Endothelial cell (in vitro differentiated cells): ENCODE data around the gene C5. TPM values are rescaled to one million over a fixed set of nuclear protein-coding genes. Genes with fewer than 3 reads are reported as not detected.

ENCODE experiments used
- DNase-seq: peaks from one replicate; pipeline ENCODE4 v3.0.0; 2021; ENCODE audit warnings: low spot score
- H3K27ac Mint-ChIP-seq: one replicate; pipeline ENCODE4 v1.8.0; 2021; ENCODE audit warnings: mixed read lengths, inconsistent platforms; ENCODE audit not compliant: unreplicated experiment
- H3K27me3 Mint-ChIP-seq: one replicate; pipeline ENCODE4 v1.8.0; 2021; ENCODE audit warnings: mild to moderate bottlenecking, moderate library complexity, mixed read lengths, inconsistent platforms; ENCODE audit not compliant: unreplicated experiment
- H3K36me3 Mint-ChIP-seq: one replicate; pipeline ENCODE4 v1.8.0; 2021; ENCODE audit warnings: mild to moderate bottlenecking, low read depth, mixed read lengths, inconsistent platforms; ENCODE audit not compliant: unreplicated experiment
- H3K4me1 Mint-ChIP-seq: one replicate; pipeline ENCODE4 v1.8.0; 2021; ENCODE audit warnings: mild to moderate bottlenecking, mixed read lengths, inconsistent platforms; ENCODE audit not compliant: unreplicated experiment
- H3K4me3 Mint-ChIP-seq: one replicate; pipeline ENCODE4 v1.8.0; 2021; ENCODE audit warnings: mild to moderate bottlenecking, mixed read lengths, inconsistent platforms; ENCODE audit not compliant: unreplicated experiment
- H3K9me3 Mint-ChIP-seq: one replicate; pipeline ENCODE4 v1.8.0; 2021; ENCODE audit warnings: mixed read lengths, inconsistent platforms; ENCODE audit not compliant: unreplicated experiment
- total RNA-seq: library from RNA; stranded (reverse); fragmentation: NEBNext Ultra II Directional; extraction: Animal tissue kit (Norgen Biotek cat#: 25700); gene quantifications from one replicate; pipeline ENCODE4 v1.2.1, GENCODE V29; 2021; ENCODE audit not compliant: unreplicated experiment
- TF ChIP-seq, protein P1 (sequence below): fragments of 200-600 bp; sonication (generic); IDR thresholded peaks from one replicate; pipeline ENCODE4 v1.5.0; 2021; ENCODE audit warnings: antibody characterized with exemption; ENCODE audit not compliant: unreplicated experiment

C5 gene
- total RNA-seq, 1 donor from 2014 or later: 0.41 TPM

GRCh38 chr9:121023064-121023463 lies 27.0 kb downstream of the C5 start:
- no peak overlapping the region for H3K27ac Mint-ChIP-seq
- no peak overlapping the region for H3K4me3 Mint-ChIP-seq

DNA sequence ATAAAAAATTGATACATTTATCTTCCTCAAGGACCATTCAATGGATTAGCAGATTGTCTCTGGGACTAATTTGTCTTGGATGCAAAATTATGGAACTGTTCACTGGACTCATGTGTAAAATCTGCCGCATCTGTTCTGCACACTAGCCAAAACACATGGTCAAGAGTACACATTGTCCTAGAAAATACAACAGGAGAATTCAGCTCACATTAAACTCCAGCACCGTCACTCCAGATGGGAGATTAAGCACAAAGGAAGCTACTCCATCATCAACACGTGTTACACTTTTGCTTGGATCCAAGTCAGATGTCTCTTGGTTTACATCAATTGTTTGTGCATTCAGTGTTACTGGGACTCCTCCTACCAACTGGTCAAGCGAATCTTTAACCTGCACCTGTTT lies 28.8 kb downstream of the C5 start:
- Mint-ChIP-seq H3K4me1 (no peaks in the 10 kb centered on the region), H3K27me3 (no peaks in the 10 kb centered on the region), H3K9me3 (no peaks in the 10 kb centered on the region), H3K36me3 (no peaks in the 10 kb centered on the region), H3K4me3 (no peak overlapping the region), H3K27ac (no peak overlapping the region)
- DNase-seq: no peak
- TF ChIP-seq, protein P1, sequence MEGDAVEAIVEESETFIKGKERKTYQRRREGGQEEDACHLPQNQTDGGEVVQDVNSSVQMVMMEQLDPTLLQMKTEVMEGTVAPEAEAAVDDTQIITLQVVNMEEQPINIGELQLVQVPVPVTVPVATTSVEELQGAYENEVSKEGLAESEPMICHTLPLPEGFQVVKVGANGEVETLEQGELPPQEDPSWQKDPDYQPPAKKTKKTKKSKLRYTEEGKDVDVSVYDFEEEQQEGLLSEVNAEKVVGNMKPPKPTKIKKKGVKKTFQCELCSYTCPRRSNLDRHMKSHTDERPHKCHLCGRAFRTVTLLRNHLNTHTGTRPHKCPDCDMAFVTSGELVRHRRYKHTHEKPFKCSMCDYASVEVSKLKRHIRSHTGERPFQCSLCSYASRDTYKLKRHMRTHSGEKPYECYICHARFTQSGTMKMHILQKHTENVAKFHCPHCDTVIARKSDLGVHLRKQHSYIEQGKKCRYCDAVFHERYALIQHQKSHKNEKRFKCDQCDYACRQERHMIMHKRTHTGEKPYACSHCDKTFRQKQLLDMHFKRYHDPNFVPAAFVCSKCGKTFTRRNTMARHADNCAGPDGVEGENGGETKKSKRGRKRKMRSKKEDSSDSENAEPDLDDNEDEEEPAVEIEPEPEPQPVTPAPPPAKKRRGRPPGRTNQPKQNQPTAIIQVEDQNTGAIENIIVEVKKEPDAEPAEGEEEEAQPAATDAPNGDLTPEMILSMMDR: no peak

More at GRCh38 chr9:121023064-121023463, 27.0 kb downstream of the C5 start:
- no peak for DNase-seq
- TF ChIP-seq, protein P1: no peak
- Mint-ChIP-seq H3K27me3 (no peaks in the 10 kb centered on the region), H3K4me1 (no peaks in the 10 kb centered on the region), H3K36me3 (no peaks in the 10 kb centered on the region), H3K9me3 (no peaks in the 10 kb centered on the region)

DNA sequence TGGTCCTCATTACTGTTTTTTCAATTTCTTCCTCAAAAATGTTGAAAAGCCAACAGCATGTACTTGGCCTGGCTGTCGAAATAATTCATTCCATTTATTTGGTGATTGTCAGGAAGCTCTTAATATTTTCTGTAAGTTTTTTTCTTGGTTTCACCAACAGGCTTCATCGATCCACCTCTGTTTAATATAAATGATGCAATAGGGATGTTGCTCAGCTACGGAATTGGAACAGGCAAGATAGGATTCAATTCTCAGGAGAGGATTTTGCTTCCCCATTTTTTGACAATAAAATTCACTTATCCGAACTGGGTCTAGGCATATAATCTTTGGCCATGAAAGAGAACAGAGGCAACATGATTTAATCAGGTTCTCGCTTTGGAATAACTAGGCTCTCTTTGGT lies 30.8 kb downstream of the C5 start:
- DNase-seq: no peak
- Mint-ChIP-seq H3K9me3 (no peaks in the 10 kb centered on the region), H3K27me3 (no peaks in the 10 kb centered on the region), H3K4me1 (no peaks in the 10 kb centered on the region), H3K4me3 (no peak overlapping the region), H3K36me3 (no peaks in the 10 kb centered on the region), H3K27ac (no peak overlapping the region)
- TF ChIP-seq, protein P1: no peak

DNA sequence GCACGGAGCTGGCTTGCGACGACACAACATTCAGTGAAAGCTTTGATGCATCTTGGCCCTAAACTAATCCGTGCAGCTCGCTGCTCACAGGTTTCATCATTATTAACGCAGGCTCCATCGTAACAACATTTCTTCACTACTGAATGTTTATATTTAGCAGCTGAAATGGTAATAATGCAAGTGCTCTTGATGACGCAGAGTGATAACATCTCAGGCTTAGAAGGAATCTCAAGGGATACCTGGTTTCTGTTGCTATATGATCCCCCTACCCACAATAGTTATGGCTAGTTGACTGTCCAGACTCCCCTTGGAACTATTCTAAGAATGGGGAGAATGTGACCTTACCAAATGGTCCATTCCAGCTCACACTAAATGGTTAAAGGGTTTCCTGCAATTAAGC lies 36.2 kb downstream of the C5 start:
- no peak for DNase-seq
- H3K9me3 Mint-ChIP-seq: no peaks in the 10 kb centered on the region
- H3K4me3 Mint-ChIP-seq: no peak overlapping the region
- no peaks in the 10 kb centered on the region for H3K4me1 Mint-ChIP-seq
- no peaks in the 10 kb centered on the region for H3K36me3 Mint-ChIP-seq
- peaks cover 1% of the 10 kb centered on the region for H3K27me3 Mint-ChIP-seq
- H3K27ac Mint-ChIP-seq: no peak overlapping the region
- TF ChIP-seq, protein P1: no peak

GRCh38 chr9:121009650-121010049 lies 40.4 kb downstream of the C5 start:
- TF ChIP-seq, protein P1: no peak
- H3K4me3 Mint-ChIP-seq: no peak overlapping the region
- H3K36me3 Mint-ChIP-seq: no peaks in the 10 kb centered on the region
- H3K27ac Mint-ChIP-seq: no peak overlapping the region
- H3K27me3 Mint-ChIP-seq: peaks cover 1% of the 10 kb centered on the region
- DNase-seq: no peak
- no peaks in the 10 kb centered on the region for H3K4me1 Mint-ChIP-seq
- H3K9me3 Mint-ChIP-seq: no peaks in the 10 kb centered on the region
